EL (cell line): ENCODE results near the gene COQ8B.
"Not testable (repeated sequence)": the region's sequence is repeated elsewhere in the genome, so short reads cannot be mapped to it uniquely, and the experiment has no call there.

Experiments
- DNase-seq: peaks from one replicate; pipeline ENCODE4 v3.0.0-alpha.2; 2016

Gene COQ8B

GRCh38 chr19:40663695-40664692 lies 52.7 kb downstream of the COQ8B start:
- DNase-seq, result peak; percentile 44

GRCh38 chr19:40662925-40663694 lies 53.6 kb downstream of the COQ8B start:
- peak; percentile 81 for DNase-seq

GRCh38 chr19:40661616-40662015 lies 55.1 kb downstream of the COQ8B start:
- DNase-seq, result no peak

- no peak for DNase-seq
These were observed 57.1 kb downstream of the COQ8B start for GRCh38 chr19:40659566-40659965.

- no peak for DNase-seq
These were observed 57.6 kb downstream of the COQ8B start for GRCh38 chr19:40659116-40659515.

- DNase-seq, result no peak
These were observed 58.7 kb downstream of the COQ8B start for GRCh38 chr19:40658031-40658430.

- DNase-seq, result not testable (repeated sequence)
These were observed 61.0 kb downstream of the COQ8B start for GRCh38 chr19:40655684-40656083.

- not testable (repeated sequence) for DNase-seq
These were observed 64.4 kb downstream of the COQ8B start for GRCh38 chr19:40652303-40652702.

- peak; percentile 31 for DNase-seq
These were observed 65.9 kb downstream of the COQ8B start for GRCh38 chr19:40650749-40651305.

- DNase-seq, result not testable (repeated sequence)
These were observed 66.6 kb downstream of the COQ8B start for GRCh38 chr19:40649903-40650675.

- DNase-seq, result no peak
These were observed 69.9 kb downstream of the COQ8B start for GRCh38 chr19:40646743-40647254.

- DNase-seq, result no peak
These were observed 73.9 kb downstream of the COQ8B start for GRCh38 chr19:40642757-40643305.

GRCh38 chr19:40642051-40642706 lies 74.5 kb downstream of the COQ8B start:
- DNase-seq, result no peak
